ENCODE data around the gene C3orf70.

DNA sequence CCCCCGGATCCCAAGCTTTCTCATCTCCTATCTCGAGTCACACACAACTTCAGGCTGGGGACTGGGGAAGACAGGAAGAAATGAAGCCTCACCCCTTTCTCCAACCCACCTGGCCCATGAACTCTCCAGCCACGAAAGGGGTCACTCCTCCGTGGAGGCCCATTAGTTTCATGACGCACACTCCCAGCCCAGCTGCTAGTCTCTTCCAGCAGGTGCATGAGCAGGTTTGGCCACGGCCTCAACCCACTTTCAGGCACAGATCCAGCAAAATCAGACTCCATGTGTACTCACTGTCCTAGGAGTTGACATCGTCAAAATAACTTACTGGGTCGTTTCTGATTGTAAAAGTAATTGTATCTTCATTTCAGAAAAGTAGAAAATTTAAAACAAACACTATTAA, 76.6 kb downstream of the C3orf70 start:
- TF ChIP-seq POLR2AphosphoS5 (IDR thresholded peaks at IDR 0.05; ENCODE audit: low read depth) (no peak), CTCF (IDR thresholded peaks at IDR 0.05; ENCODE audit: insufficient read depth, low read length) (no peak), SPI1 (IDR thresholded peaks at IDR 0.05; ENCODE audit: borderline replicate concordance, low read depth) (no peak), GABPA (IDR thresholded peaks at IDR 0.05; ENCODE audit: low read depth) (no peak)
- TF ChIP-seq, protein P1, sequence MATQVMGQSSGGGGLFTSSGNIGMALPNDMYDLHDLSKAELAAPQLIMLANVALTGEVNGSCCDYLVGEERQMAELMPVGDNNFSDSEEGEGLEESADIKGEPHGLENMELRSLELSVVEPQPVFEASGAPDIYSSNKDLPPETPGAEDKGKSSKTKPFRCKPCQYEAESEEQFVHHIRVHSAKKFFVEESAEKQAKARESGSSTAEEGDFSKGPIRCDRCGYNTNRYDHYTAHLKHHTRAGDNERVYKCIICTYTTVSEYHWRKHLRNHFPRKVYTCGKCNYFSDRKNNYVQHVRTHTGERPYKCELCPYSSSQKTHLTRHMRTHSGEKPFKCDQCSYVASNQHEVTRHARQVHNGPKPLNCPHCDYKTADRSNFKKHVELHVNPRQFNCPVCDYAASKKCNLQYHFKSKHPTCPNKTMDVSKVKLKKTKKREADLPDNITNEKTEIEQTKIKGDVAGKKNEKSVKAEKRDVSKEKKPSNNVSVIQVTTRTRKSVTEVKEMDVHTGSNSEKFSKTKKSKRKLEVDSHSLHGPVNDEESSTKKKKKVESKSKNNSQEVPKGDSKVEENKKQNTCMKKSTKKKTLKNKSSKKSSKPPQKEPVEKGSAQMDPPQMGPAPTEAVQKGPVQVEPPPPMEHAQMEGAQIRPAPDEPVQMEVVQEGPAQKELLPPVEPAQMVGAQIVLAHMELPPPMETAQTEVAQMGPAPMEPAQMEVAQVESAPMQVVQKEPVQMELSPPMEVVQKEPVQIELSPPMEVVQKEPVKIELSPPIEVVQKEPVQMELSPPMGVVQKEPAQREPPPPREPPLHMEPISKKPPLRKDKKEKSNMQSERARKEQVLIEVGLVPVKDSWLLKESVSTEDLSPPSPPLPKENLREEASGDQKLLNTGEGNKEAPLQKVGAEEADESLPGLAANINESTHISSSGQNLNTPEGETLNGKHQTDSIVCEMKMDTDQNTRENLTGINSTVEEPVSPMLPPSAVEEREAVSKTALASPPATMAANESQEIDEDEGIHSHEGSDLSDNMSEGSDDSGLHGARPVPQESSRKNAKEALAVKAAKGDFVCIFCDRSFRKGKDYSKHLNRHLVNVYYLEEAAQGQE (IDR thresholded peaks at IDR 0.05; ENCODE audit: insufficient replicate concordance, low read depth): no peak
